Epithelial cell of prostate (primary cell): Measurements from ENCODE around the gene C11orf42.

Experiments
- DNase-seq: peaks from one replicate; pipeline ENCODE4 v3.0.0-alpha.2; 2011; ENCODE audit warnings: low read depth, low spot score
- H3K27ac ChIP-seq: fragments of 450-650 bp; 2 replicates; pipeline ENCODE4 v1.5.1; 2017; ENCODE audit warnings: mild to moderate bottlenecking

C11orf42 gene

GRCh38 chr11:6251990-6252473 lies 46.7 kb downstream of the C11orf42 start:
- DNase-seq, result no peak

GRCh38 chr11:6253197-6253596 lies 47.8 kb downstream of the C11orf42 start:
- DNase-seq, result no peak
- no peak overlapping the region for H3K27ac ChIP-seq

More at GRCh38 chr11:6251990-6252473, 46.7 kb downstream of the C11orf42 start:
- no peak overlapping the region for H3K27ac ChIP-seq

GRCh38 chr11:6258141-6258540 lies 52.8 kb downstream of the C11orf42 start:
- no peak for DNase-seq
- no peak overlapping the region for H3K27ac ChIP-seq

- no peak overlapping the region for H3K27ac ChIP-seq
- DNase-seq, result no peak
Measured at GRCh38 chr11:6258571-6259081, 53.3 kb downstream of the C11orf42 start.

- no peak overlapping the region for H3K27ac ChIP-seq
- DNase-seq, result no peak
Measured at GRCh38 chr11:6260207-6260726, 54.9 kb downstream of the C11orf42 start.
